Stomach (tissue), 4 donors: ENCODE measurements around the gene GSPT1.

Source experiments
- EP300 ChIP-seq: sonication (generic); formaldehyde crosslinking; IDR thresholded peaks from one replicate; pipeline ENCODE4 v1.6.1; 2017; ENCODE audit warnings: antibody characterized with exemption
- POLR2A ChIP-seq, 4 donors: fragments of 450-650 bp; IDR thresholded peaks; one replicate each; pipeline ENCODE4 v1.6.1; 2016; ENCODE audit warnings: antibody characterized with exemption in 4 of 4, control low read depth in 2 of 4, mild to moderate bottlenecking in 1 of 4, moderate library complexity in 1 of 4
- POLR2AphosphoS5 ChIP-seq, 3 donors: sonication (generic); formaldehyde crosslinking; IDR thresholded peaks; one replicate each; pipeline ENCODE4 v1.6.1; 2016; ENCODE audit warnings: antibody characterized with exemption in 3 of 3
- TF ChIP-seq, protein P1 (sequence below), 7 experiments: fragments of 450-650 bp in 4 of 7; fragments of 200-600 bp in 3 of 7; sonication (generic) in 3 of 7; IDR thresholded peaks; one replicate each; pipeline ENCODE4 v1.5.1; 2016 to 2019; ENCODE audit warnings: antibody characterized with exemption in 7 of 7, control low read depth in 2 of 7, mild to moderate bottlenecking in 1 of 7

DNA sequence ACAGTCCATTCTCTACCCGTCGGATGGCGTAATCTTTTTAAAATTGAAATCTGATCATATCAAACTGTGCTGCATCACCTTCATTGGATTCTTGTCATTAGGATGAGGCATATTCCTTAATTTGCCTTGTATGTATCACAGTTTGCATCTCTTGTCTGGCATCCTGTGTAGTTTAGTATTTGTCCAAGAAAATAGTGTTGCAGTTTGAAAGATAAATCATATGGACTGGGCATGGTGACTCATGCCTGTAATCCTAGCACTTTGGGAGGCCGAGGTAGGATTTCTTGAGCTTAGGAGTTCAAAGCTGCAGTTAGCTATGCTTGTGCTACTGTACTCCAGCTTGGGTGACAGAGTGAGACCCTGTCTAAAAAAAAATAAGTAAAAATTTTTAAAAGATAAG, 58.6 kb downstream of the GSPT1 start:
- TF ChIP-seq POLR2A (IDR thresholded peaks at IDR 0.05) (no peak), EP300 (no peak), POLR2AphosphoS5 (IDR thresholded peaks at IDR 0.05) (no peak)
- TF ChIP-seq, protein P1, sequence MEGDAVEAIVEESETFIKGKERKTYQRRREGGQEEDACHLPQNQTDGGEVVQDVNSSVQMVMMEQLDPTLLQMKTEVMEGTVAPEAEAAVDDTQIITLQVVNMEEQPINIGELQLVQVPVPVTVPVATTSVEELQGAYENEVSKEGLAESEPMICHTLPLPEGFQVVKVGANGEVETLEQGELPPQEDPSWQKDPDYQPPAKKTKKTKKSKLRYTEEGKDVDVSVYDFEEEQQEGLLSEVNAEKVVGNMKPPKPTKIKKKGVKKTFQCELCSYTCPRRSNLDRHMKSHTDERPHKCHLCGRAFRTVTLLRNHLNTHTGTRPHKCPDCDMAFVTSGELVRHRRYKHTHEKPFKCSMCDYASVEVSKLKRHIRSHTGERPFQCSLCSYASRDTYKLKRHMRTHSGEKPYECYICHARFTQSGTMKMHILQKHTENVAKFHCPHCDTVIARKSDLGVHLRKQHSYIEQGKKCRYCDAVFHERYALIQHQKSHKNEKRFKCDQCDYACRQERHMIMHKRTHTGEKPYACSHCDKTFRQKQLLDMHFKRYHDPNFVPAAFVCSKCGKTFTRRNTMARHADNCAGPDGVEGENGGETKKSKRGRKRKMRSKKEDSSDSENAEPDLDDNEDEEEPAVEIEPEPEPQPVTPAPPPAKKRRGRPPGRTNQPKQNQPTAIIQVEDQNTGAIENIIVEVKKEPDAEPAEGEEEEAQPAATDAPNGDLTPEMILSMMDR (IDR thresholded peaks at IDR 0.05), result no peak
